Measurements from ENCODE around the gene TMPRSS3.

GRCh38 chr21:42367367-42368165 is 28.3 kb downstream of the TMPRSS3 start:
- TF ChIP-seq POLR2A (IDR thresholded peaks at IDR 0.05; ENCODE audit: low read length) (no peak), GATA1 (IDR thresholded peaks at IDR 0.05; ENCODE audit: low read depth, low read length) (no peak)

Measured in erythroblast (primary cell).